Endothelial cell of umbilical vein (primary cell): Measurements from ENCODE around the gene ADCY2. TPM values are rescaled to one million over a fixed set of nuclear protein-coding genes. Genes with fewer than 3 reads are reported as not detected.

Experiments
- BruUV-seq: library from RNA; stranded (reverse); fragments of 400-500 nt; replicated peaks from 2 replicates; lab custom pipeline; 2021; lab: Mats Ljungman, UMichigan
- CTCF ChIA-PET: fragments of 300-600, 350-600 bp; sonication (Branson Sonifier 250); formaldehyde crosslinking; loops from one replicate; lab custom pipeline; 2021; ENCODE audit warnings: antibody characterized with exemption, inconsistent platforms; lab: Charles Lee
- POLR2A ChIA-PET: fragments of 300-600, 350-600 bp; sonication (Branson Sonifier 250); formaldehyde crosslinking; loops from one replicate; lab custom pipeline; 2021; ENCODE audit warnings: antibody characterized with exemption, inconsistent platforms; lab: Charles Lee
- DNase-seq: peaks from one replicate; pipeline ENCODE4 v3.0.0-alpha.2; 2011; ENCODE audit warnings: low read depth, low spot score
- FAIRE-seq: peaks from 2 replicates; lab custom pipeline; 2011; peaks lifted over from hg19 to GRCh38; lab: Jason Lieb, UNC
- H2AFZ ChIP-seq: 2 replicates; pipeline ENCODE4 v1.6.0; 2012; ENCODE audit warnings: low read depth, low read length, control low read depth, inconsistent platforms
- H3K27ac ChIP-seq: 2 replicates; pipeline ENCODE4 v1.5.1; 2011; ENCODE audit warnings: low read depth, mild to moderate bottlenecking, control low read depth, low read length, moderate library complexity; ENCODE audit not compliant: insufficient read depth
- H3K27me3 ChIP-seq, 2 experiments: 2 replicates each; pipeline versions ENCODE4 v1.6.0 to v1.6.1; 2011; ENCODE audit warnings: low read length in 2 of 2, mixed read lengths in 1 of 2; ENCODE audit not compliant: control insufficient read depth in 2 of 2, insufficient read depth in 2 of 2
- H3K36me3 ChIP-seq, 2 experiments: 2 replicates in 1 of 2; 3 replicates in 1 of 2; pipeline ENCODE4 v1.5.1; 2011; ENCODE audit warnings: low read length in 2 of 2, mild to moderate bottlenecking in 1 of 2, moderate library complexity in 1 of 2; ENCODE audit not compliant: control insufficient read depth in 2 of 2, insufficient read depth in 2 of 2; ENCODE audit errors: extremely low read depth in 1 of 2
- H3K4me1 ChIP-seq: 3 replicates; pipeline ENCODE4 v1.5.1; 2011; ENCODE audit warnings: mild to moderate bottlenecking, low read length; ENCODE audit not compliant: control insufficient read depth, insufficient read depth; ENCODE audit errors: extremely low read depth
- H3K4me2 ChIP-seq: 2 replicates; pipeline ENCODE4 v1.6.1; 2011; ENCODE audit warnings: low read length, control low read depth, mixed read lengths; ENCODE audit not compliant: insufficient read depth
- H3K4me3 ChIP-seq, 3 experiments: fragments of 200-600 bp in 1 of 3; sonication (generic), shearing (Covaris generic) in 1 of 3; replicated peaks in 1 of 3; 2 replicates each; pipeline ENCODE4 v1.5.1; 2011 to 2016; ENCODE audit warnings: control low read depth in 3 of 3, low read length in 3 of 3, mild to moderate bottlenecking in 2 of 3, inconsistent platforms in 1 of 3, low read depth in 1 of 3, moderate library complexity in 1 of 3; ENCODE audit not compliant: insufficient read depth in 1 of 3
- H3K79me2 ChIP-seq: 2 replicates; pipeline ENCODE4 v1.6.0; 2012; ENCODE audit warnings: low read length, inconsistent platforms; ENCODE audit not compliant: control insufficient read depth, insufficient read depth
- H3K9ac ChIP-seq: replicated peaks from 2 replicates; pipeline ENCODE3; 2011; ENCODE audit warnings: low read length, control low read depth; ENCODE audit not compliant: insufficient read depth; ENCODE audit errors: extremely low read depth
- H3K9me1 ChIP-seq: replicated peaks from 3 replicates; pipeline ENCODE4 v1.6.0; 2011; ENCODE audit warnings: mild to moderate bottlenecking, low read length; ENCODE audit not compliant: control insufficient read depth, insufficient read depth; ENCODE audit errors: extremely low read depth
- H3K9me3 ChIP-seq: replicated peaks from 2 replicates; pipeline ENCODE4 v1.5.1; 2012; ENCODE audit warnings: low read length, inconsistent platforms; ENCODE audit not compliant: control insufficient read depth, insufficient read depth
- H4K20me1 ChIP-seq: replicated peaks from 2 replicates; pipeline ENCODE3; 2011; ENCODE audit warnings: mild to moderate bottlenecking, low read length; ENCODE audit not compliant: control insufficient read depth, insufficient read depth; ENCODE audit errors: extremely low read depth
- EZH2 ChIP-seq: IDR thresholded peaks from 2 replicates; pipeline ENCODE4 v1.6.1; 2012; ENCODE audit warnings: borderline replicate concordance, low read depth, mild to moderate bottlenecking, moderate library complexity, low read length, inconsistent platforms; ENCODE audit not compliant: severe bottlenecking
- FOS ChIP-seq: IDR thresholded peaks from 2 replicates; pipeline ENCODE4 v1.6.1; 2011; ENCODE audit warnings: mild to moderate bottlenecking, low read length, moderate library complexity, borderline replicate concordance; ENCODE audit not compliant: insufficient read depth
- GATA2 ChIP-seq: IDR thresholded peaks from 2 replicates; pipeline ENCODE4 v1.7.0; 2011; ENCODE audit warnings: low read depth, mild to moderate bottlenecking, moderate library complexity, mixed read lengths, low read length; ENCODE audit not compliant: insufficient read length, insufficient read depth
- JUN ChIP-seq: IDR thresholded peaks from 2 replicates; pipeline ENCODE4 v1.6.1; 2011; ENCODE audit warnings: borderline replicate concordance, low read depth; ENCODE audit not compliant: insufficient read length, insufficient read depth
- MYC ChIP-seq: IDR thresholded peaks from one replicate; pipeline ENCODE4 v1.6.1; 2011; ENCODE audit warnings: mild to moderate bottlenecking, low read depth, low read length
- POLR2A ChIP-seq: IDR thresholded peaks from 2 replicates; pipeline ENCODE4 v1.6.1; 2012; ENCODE audit warnings: low read depth, mild to moderate bottlenecking, control low read depth, low read length
- POLR2AphosphoS5 ChIP-seq: IDR thresholded peaks from 2 replicates; pipeline ENCODE4 v1.6.1; 2012; ENCODE audit warnings: low read depth, mild to moderate bottlenecking, control low read depth, low read length, moderate library complexity; ENCODE audit not compliant: insufficient read depth
- dilution Hi-C: fragments of 300-500 bp; cut with MboI; formaldehyde crosslinking; loops from one replicate; pipeline ENCODE4 v1.15.0; 2019; ENCODE audit warnings: low sequenced_read_pairs; ENCODE audit not compliant: extremely low pct_ligation_motif_present
- intact Hi-C: fragments of 100-400 bp; cut with micrococcal nuclease; formaldehyde crosslinking; loops from one replicate; pipeline ENCODE4 v1.10.0; 2022
- polyA plus RNA-seq, 4 experiments: library from polyadenylated mRNA; depleted of rRNA in 3 of 4; stranded (reverse) in 3 of 4; unstranded in 1 of 4; fragments of >200 nt; gene quantifications; 2 replicates each; pipeline versions ENCODE4 v1.2.1 to v1.2.3, GENCODE V29; 2011 to 2012; ENCODE audit warnings: missing spikeins in 1 of 4
- total RNA-seq: library from RNA; stranded (reverse); gene quantifications from 2 replicates; pipeline ENCODE4 v1.2.3, GENCODE V29; 2021
- TF ChIP-seq, protein P1 (sequence below), 2 donors: IDR thresholded peaks; 1 replicate in 1 of 2; 2 replicates in 1 of 2; pipeline ENCODE4 v1.5.1; 2011; ENCODE audit warnings: low read length in 2 of 2, mild to moderate bottlenecking in 2 of 2, moderate library complexity in 2 of 2, control low read depth in 1 of 2, inconsistent platforms in 1 of 2, low read depth in 1 of 2; ENCODE audit not compliant: insufficient read depth in 1 of 2; ENCODE audit errors: extremely low read depth in 1 of 2

ADCY2 gene
- total and polyA plus RNA-seq, 2 donors (not counting 3 experiments of a cell fraction or from before 2014, with no cell fraction given) = under 0.01 TPM; not detected in 1

DNA sequence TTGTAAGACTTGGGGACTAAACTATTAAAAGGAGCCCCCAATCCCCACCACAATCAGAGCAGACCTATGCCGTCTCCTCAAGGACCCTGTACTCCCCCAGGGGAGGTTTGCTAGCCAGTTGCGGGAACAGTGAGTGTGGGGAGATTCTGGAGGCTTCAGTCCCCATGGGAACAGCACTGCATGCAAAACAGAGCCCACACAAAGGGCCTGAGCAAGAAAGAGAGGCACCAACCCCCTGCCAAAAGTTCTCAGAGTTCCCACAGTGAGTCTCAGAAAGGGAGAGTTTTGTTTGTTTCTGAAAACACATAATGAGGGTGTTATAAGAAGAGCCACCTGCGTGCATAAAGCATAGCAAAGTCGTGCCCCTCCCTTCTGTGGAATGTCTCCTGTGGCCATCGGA is 398.4 kb downstream of the ADCY2 start:
- H3K4me2 ChIP-seq = no peak overlapping the region
- intact Hi-C loops (no loop called here), dilution Hi-C loops (no loop called here)
- H3K27me3 ChIP-seq = no peaks in the 10 kb centered on the region
- no peaks in the 10 kb centered on the region for H3K79me2 ChIP-seq
- H2AFZ ChIP-seq = no peak overlapping the region
- no peak overlapping the region for H3K4me3 ChIP-seq
- no peaks in the 10 kb centered on the region for H3K4me1 ChIP-seq
- H3K9me1 ChIP-seq = no peaks in the 10 kb centered on the region
- H3K36me3 ChIP-seq = no peaks in the 10 kb centered on the region
- no TSS peak for BruUV-seq
- DNase-seq = no peak
- H3K27ac ChIP-seq = no peak overlapping the region
- no peaks in the 10 kb centered on the region for H4K20me1 ChIP-seq
- no peak overlapping the region for H3K9ac ChIP-seq
- ChIA-PET CTCF (no interaction called here), POLR2A (no interaction called here)
- H3K9me3 ChIP-seq = no peaks in the 10 kb centered on the region
- no peak for TF ChIP-seq EZH2
- TF ChIP-seq POLR2AphosphoS5 = no peak
- TF ChIP-seq MYC = no peak
- no peak for TF ChIP-seq JUN
- TF ChIP-seq FOS = no peak
- no peak for TF ChIP-seq GATA2
- no peak for TF ChIP-seq POLR2A
- TF ChIP-seq, protein P1, sequence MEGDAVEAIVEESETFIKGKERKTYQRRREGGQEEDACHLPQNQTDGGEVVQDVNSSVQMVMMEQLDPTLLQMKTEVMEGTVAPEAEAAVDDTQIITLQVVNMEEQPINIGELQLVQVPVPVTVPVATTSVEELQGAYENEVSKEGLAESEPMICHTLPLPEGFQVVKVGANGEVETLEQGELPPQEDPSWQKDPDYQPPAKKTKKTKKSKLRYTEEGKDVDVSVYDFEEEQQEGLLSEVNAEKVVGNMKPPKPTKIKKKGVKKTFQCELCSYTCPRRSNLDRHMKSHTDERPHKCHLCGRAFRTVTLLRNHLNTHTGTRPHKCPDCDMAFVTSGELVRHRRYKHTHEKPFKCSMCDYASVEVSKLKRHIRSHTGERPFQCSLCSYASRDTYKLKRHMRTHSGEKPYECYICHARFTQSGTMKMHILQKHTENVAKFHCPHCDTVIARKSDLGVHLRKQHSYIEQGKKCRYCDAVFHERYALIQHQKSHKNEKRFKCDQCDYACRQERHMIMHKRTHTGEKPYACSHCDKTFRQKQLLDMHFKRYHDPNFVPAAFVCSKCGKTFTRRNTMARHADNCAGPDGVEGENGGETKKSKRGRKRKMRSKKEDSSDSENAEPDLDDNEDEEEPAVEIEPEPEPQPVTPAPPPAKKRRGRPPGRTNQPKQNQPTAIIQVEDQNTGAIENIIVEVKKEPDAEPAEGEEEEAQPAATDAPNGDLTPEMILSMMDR (IDR thresholded peaks at IDR 0.05; ENCODE audit: extremely low read depth in 1 of 2, insufficient read depth in 1 of 2, low read depth in 1 of 2, low read length in 2 of 2) = no peak
- FAIRE-seq = no peak
